ENCODE measurements around the gene CACNB4.
"Not testable (repeated sequence)": the region's sequence is repeated elsewhere in the genome, so short reads cannot be mapped to it uniquely, and the experiment has no call there.

CACNB4 gene

DNA sequence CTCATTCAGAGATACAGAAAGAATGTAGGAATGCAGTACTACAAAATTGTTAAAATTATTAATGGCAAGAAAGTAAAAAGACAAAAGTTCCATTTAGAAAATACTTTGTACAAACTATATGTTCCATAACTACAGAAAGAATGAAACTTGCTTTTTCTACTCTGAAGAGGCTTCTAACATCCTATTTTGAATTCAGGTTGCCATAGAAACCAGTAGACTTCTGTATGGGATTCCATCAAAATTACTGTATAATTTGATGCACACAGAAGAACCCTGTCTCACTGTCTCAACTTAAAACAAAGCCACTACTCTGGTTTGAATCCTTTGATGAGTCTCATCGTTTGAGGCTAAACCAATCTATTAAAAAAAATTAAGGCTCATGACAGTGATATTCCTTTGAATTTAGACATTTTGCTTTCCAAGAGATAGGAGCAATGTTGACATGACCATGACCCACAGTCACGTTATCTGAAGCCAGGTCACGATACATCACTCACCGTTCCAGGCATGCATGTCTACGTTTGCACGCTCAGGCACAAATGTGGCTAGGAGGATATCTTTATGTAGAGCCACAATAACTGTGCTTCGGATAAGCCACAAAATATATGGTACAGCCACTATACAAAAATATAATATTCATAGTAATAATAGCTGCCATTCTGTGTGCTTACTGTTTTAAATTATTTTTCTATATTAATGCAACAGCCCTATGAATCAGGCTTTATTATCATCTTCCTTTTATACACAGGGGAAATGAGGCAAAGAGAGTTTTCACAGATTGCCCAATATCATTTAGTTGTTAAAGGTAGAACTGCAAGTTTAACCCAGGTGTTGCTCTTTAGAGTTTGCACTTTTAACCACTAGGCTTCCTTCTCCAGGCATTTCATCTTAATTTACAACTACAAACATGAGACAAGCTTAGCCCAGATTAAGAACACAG lies 82.4 kb downstream of the CACNB4 start:
- no peak for DNase-seq

DNA sequence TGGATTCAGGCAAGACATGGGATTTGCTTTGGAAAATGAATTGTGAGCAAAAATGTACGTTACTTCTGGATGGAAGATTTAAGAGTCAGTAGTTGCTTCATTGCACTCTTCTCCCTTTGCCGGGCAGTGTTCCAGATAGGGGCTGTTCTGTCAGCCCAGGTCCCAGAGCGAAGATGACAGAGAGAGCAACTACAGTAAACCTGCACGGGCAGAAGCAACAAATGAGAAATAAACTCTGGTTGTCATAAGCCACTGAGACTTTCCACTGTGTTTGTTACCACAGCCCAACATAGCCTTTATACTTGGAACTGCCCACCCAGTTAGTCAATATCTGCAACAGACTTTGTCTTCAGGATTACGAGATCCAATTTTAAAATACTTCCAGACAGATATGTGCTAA lies 83.3 kb downstream of the CACNB4 start:
- DNase-seq, result no peak

DNA sequence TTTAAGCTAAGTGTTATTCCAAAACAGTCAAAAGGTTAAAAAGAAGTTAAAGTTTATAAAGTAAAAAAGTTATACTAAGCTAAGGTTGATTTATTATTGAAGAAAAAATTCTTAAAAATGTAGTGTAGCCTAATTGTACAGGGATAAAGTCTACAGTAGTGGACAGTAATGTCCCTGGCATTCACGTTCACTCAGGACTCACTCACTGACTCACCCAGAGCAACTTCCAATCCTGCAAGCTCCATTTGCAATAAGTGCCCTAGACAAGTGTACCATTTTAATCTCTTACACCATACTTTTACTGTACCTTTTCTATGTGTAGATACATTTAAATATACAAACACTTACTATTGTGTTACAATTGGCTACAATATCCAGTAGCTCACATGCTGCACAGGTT lies 86.1 kb downstream of the CACNB4 start:
- no peak for DNase-seq

DNA sequence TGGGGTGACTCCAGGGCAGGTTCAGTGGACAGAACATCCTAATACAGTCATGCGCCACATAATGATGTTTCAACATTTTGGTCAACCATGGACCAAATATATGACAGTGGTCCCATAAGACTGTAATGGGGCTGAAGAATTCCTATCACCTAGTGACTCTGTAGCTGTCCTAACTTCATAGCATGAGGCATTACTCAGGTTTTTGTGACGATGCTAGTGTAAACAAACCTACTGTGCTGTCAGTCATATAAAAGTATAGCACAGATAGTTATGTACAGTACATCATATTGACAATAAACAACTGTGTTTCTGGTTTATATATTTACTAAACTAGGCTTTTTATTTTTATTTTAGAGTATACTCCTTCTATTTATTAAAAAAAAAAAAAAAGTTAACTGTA lies 87.1 kb downstream of the CACNB4 start:
- DNase-seq, result no peak

DNA sequence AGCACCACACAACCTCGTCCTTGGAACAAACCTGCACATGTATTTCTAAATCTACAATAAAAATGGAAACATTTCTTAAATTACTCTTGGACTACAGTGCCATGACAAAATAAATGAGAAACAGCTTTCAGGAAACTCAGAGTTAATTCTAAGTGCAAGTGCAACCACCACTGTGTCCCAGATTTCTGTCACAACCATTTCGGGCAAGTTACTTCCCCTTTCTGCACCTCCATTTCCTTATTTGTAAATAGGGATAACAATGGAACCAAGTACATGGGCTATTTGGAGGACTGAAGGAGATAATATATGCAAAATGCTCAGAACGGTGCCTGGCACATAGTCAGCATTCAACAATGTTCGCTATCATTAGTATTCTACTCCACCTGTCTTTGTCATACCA lies 93.2 kb downstream of the CACNB4 start:
- DNase-seq, result no peak

DNA sequence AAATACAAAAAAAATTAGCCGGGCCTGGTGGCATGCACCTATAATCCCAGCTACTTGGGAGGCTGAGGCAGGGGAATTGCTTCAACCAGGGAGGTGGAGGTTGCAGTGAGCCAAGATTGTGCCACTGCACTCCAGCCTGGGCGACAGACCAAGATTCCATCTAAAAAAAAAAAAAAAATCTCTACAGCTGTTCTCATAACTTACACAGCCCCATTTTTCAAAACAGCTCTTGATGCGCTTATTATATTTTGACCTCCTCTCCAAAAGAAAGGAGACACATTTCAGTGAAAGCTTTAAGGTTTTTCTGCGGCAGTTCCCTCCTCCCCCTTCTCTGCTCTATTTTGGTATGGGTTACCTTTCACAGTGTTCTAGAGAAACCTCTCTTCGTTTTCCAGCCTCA lies 95.6 kb downstream of the CACNB4 start:
- not testable (repeated sequence) for DNase-seq

DNA sequence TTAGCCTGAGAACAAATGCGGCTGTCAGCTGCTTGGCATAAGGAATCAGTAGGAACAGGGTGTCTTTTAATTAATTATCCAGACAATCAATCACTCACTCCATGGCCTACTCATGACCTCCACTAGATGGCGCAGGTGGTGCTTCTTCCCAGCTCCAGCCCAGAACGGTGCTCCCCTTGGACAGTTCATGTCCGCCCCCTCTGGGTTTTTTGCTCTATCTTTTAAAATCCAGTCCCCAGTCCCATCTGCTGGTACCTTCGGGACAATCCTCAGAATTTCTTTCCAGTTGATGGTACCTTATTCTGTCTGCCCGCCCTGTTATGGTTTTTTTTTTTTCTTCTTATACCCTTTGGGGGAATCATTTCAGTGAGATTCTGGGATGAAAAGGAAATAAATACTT lies 99.8 kb downstream of the CACNB4 start:
- DNase-seq, result peak; percentile 34

DNA sequence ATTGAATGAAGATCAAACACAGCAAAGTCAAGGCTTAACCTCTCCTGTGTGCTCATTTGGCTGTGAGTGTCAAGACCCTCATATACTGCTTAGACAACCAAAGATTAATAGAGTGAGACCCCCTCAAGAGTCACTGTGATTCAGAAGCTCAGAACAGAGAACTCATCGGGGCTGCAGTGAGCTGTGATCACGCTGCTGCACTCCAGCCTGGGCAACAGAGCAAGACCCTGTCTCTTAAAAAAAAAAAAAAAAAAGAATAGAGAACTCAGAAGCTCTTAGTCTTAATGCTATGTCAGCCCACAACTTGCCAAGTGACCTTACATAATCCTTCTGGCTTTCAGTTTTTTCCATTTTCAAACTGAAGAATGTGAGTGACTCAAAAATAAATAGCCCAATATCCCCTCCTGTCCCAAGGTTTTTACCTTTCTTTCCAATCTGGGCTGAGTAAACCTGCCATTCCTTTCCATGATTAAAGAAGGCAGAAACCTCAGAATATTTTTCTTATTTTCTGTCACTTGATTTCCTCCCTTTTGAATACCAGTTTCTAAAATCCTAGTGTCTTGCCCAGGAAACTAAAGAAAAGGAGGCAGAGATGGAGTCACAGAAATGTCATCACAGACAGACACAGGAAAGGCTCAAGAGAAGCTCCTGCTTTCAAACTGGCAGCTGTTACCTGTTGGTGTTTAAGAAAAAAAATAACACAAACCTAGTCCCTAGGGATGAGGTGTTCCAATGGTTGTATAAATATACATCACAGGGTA lies 102.4 kb downstream of the CACNB4 start:
- DNase-seq, result no peak

DNA sequence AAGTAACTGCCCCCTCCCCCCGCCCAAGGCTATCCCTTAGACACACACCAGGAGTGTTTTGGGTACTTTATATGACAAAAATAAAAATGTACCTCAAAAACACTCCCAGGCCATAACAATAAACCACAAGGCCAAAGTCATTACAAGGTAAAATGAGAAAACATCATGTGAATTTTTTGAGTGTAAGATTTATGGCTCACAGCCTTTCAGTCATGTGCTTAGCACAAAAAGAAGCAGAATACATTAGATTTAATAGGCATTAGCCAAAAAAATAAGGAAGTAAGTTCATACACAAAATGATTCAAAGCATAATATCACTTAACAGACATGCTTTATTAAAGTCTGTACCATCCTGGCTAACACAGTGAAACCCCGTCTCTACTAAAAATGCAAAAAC lies 103.7 kb downstream of the CACNB4 start:
- DNase-seq, result no peak

DNA sequence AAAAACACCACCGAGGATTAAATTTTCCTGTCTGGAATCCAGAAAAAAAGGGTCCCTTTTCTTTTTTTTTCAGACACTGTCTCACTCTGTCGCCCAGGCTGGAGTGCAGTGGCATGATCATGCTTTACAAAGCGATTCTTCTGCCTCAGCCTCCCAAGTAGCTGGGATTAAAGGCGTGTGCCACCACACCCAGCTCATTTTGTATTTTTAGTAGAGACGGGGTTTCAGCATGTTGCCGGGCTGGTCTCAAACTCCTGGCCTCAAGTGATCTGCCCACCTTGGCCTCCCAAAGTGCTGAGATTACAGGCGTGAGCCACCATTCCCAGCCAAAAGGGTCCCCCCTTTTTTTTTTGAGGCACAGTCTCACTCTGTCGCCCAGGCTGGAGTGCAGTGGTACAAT lies 104.7 kb downstream of the CACNB4 start:
- DNase-seq, result not testable (repeated sequence)

DNA sequence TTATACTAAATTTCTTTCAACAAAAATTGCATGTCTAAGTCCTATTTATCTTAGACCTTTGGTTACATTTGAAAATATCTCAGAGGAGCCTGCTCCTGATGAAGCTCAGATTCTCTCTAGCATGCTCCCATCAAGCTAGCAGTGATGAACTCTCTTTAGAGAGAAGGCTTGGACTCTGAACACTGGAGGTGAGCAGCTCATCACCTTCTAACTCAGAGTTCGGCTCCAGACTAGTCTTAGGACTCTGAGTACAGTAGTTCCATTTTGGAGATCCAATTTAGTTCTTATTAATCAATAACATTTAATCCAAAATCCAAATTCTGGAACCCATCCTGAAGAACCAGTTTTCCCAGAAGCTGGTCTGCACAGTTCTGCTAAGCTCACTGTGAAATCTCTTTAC lies 107.8 kb downstream of the CACNB4 start:
- no peak for DNase-seq

DNA sequence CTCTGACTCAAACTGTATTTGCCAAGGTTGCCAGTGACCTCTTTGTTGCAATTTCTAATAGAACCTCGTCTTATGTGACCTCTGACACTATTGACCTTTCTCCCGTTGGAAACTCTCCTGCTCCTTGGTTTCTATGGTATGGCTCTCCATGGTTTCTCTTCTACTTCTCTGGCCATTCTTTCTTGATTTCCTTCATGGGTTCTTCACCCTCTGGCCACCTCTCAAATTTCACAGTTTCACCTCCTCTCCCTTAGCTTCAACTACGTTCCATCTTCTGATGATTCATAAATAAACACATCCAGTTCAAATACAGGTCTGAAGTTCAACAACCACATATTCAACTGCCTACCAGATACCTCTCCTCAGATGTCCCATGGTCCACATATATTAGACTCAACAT lies 109.5 kb downstream of the CACNB4 start:
- DNase-seq, result no peak

DNA sequence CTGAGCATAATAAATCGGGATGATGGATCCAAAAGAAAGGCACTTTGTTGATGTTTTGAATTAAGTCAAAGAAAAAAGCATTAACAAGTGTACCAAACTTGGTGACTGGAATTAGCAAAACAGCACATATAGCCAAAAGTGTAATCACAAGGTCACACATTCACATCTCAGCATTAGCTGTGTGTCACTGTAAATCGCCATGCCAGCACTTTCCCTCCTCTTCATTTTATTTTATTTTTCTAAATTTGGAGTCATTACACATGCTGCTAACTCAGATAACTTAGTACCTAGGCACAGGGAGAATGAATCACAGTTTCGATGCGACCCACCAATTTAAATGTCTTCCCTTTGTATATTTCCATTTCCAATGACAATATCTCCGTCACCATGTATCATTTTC lies 111.4 kb downstream of the CACNB4 start:
- DNase-seq, result no peak

DNA sequence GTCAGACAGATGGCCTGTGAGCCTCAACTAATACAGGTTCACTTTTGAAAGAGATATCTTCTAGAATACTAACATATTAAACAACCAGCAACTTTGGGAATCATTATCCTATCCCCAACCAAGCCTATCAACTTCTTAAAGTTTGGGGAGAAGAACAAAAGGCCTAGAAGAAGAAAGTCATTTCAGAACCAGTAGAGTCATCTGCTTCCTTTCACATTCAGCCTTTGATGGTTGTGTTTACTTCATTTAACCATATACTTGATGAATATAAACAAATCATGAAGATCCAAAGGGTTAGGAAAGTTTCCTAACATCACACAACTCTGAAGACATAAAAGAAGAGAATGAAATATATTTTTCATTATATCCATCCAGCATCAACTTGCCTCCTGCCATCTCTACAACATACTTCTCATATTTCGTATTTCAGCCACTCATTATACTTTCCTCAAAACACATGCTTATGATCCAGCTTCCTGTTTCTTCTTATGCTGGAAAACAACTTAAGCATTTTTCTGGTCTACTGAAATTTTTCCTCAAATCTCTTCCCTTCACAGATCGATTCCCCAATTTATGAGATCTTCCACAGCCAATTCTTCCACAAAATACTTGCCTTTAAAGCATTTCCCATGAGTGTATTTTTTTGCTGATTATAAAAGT lies 114.3 kb downstream of the CACNB4 start:
- DNase-seq, result no peak

DNA sequence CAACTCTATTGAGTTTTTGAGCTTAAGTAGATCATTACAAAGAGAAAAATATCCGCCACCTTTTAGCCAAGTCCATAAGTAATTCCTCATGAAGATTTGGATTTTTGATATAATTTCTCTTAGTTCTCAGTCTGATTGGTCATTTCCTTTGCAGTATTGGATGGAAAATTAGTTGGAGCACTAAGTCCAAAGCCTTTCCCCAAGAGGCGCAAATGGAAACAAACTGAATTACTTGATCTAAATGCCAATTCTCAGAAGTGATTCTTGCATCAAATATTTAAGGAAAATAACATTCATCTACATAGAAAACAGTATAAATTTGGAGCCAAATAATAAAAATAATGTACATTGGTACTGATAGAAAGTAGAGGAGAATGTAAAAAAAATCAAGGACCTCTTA lies 115.6 kb downstream of the CACNB4 start:
- DNase-seq, result no peak

DNA sequence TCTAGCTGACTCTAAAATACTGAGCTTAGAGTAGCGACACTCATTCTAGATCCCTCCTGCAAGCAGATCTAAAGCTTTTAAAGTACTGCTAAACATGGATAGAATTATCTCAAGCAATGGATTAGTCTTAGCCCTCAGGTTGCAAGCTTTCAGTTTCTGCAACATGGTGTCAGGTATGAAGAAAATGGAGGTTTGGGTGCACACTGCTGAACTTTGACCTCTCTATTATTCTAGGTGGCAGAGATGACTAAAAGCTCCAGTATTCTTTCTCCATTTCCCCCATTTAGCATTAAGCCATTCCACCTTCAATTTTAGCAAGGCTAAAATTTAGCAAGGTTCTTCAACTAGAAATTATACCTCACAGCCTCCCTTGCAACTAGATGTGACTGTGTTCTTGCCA lies 117.0 kb downstream of the CACNB4 start:
- no peak for DNase-seq

DNA sequence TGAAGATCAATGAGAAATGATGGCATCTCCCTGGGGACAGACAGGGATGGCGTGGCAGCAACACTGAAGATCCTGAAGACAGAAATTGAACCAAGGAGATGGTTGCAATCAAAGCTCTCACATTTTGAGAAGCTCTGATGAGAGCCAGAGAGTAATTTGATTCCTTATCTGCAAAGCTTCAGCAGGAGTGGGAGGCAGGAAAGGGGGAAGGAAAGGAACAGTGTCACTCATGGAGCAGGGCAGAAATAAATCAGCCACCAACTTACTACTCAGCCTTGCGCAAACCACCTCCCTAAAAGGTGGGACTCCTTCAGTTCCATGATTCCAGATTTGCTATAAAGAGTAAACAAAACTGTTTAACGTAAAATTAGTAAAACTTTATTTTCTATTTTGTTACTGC lies 119.2 kb downstream of the CACNB4 start:
- no peak for DNase-seq

DNA sequence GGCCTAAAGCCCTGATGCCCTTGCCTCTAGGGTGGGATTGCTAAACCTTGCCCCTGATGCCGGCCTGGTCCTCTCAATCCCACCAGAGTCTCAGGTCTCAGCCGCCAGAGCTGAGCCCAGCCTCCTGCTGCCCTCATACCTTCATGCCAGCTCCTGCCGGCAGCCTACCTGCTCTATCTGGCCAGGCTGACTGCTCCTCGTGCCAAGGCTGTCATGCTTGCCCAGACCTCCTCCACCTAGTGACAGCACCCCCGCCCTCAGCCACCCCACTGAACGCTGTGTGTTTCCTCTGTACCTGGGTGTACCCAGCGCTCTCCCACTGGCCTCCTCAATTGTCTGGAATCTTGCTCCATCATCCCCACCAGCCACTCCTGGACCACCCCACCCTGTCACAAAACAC lies 120.1 kb downstream of the CACNB4 start:
- no peak for DNase-seq

DNA sequence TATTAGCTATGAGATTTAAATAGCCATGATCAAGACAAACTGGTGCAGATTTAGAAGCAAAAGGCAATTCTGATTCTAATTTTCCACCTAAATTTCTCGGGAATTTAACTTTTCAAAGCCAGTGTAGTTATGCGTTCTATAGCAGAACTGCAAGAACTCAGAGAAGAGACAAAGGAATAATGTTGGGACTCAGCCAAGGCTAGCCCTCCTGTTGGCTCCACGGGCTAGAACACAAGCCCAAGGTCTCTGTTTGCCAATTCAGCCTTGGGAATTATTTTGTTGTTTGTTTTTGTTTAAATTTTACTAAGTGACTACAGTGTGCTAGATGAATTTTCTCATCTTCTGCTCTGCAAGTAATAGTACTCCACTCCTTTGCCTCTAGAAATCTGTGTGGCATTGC lies 121.2 kb downstream of the CACNB4 start:
- DNase-seq, result no peak

DNA sequence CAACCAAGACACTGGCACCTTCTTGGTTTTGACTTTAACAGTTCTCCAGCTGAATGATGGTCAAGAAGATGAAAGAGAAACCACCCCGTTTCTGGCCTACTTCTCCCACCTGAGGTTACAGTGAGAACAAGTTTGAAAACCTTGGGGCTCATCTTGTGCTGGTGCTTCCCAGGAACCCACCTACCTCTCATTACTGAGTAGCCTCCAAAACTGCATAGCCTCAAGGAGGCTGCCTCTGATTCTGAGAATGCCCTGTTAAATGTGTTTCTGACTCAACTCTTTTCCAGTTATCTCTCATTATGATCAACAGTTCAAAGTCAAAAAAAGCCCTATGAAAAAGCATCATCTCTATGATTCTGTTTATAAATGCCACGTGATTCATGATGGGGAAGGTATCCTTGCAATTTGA lies 121.9 kb downstream of the CACNB4 start:
- no peak for DNase-seq

DNA sequence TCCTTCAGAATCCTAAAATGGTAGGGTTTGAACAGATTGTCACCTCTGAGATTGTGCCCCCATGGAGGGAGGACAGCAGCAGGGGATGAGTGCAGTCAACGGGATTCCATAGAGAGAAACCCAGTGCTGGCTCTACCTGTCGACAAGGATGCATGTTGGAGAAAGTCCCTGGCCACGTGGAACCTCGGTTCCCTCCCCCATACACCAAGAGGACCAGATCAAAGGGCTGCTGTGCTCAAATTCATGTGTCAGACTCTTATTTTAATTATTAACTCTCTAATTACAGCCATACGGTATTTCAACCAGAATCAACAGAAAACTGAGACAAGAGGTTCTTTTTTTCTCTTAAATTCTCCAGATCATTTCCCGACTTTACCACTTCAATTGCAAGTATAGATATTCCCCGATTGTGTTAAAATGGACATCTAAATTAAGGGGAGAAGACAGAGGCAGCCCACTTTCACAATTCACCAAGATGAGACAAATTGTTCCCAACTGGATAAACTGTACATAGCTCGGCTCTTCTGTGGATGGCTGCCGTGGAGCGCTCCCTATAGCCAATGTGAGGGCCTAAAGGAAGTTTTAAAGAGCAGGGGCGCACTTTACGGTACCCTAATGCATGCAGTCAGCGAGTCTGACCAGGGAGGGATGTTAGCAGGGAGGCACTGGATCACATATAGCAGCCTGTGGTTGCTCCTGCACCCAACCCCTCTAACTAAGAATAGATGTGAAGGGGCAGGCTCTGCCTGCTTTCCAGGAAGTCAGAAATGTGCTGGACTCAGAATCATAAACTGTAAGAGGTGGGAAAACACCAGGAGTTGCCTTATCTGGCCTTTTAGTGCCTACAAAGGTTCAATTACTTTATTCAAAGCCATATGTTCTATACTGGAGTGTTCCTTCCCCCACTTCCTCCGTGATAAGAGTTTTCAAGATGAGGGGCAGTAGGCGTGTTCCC lies 123.1 kb downstream of the CACNB4 start:
- DNase-seq, result no peak

DNA sequence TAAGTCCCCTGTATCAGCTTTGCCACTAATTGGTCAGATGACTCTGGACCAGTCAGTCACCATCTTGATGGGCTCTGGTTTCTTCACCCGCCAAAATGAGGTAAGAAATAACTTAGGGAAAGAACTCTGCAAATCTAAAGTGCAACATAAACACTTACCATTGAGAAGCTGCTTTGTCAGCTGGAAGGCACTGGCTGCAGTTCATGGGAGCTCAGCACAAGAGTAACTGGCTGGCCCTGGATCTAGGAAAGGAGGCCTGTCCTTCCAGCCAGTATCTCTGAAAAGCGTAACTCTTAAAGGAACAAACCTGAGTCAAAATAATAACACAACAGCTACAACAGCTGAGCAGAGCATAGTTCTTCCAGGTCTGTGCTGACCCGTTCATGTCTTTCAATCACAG lies 123.9 kb downstream of the CACNB4 start:
- DNase-seq, result no peak

DNA sequence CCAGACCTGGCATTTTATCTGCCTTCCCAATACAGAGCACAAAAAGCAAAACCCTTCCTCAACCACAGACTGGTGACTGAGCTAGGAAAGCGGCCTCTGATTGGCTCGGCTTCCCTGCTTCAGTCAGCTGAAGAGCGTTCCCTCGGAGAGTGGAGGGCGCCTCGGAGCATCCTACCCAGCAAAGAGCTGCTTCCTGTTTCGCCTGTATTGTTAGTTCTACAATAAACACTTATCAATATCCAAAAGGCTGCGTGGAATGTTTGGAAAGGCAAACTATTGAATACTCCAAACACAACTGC lies 125.0 kb downstream of the CACNB4 start:
- DNase-seq, result peak; percentile 3
